DMS 273 (cell line): Measurements from ENCODE around the gene GPHN.

ENCODE experiments used
- DNase-seq: peaks from one replicate; lab custom pipeline; 2025; ENCODE audit not compliant: unreplicated experiment; lab: John Stamatoyannopoulos, UW

Gene GPHN

DNA sequence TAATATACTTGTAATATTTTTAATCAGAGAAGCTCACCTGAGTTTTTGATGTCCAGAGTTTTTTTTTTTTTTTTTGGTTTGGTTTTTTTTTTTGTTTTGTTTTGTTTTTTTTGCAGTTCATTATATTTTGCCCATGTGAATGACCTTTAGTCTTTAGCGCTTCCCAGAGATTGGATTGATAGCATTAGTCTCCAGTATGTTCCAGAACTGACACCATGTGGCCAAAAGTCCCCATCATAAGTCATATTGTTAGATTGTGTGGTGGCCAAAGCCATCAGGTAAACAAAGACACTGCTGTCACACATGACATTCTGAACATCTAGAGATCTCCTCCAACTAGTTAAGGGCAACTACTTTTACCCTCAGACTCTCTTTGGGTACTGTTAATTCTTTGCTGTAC is 408.5 kb downstream of the GPHN start:
- DNase-seq = no peak

DNA sequence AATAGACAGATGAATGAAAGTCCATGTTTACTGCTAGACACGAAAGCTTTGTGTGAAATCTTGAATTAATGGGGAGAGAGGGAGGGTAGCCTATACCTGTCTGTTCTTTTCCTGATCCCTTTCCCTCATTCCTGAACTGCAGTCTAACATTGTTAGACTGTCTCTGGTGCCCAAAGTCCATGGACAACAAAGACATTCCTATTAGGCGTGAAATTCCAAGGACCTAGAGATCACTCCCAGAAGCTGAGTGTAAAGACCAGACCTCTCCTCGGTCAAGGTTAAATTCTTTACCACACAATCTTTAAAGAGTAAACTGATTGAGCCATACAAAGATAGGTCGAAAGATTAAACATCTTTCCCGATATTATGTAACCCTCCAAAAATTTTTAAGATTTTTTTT is 410.6 kb downstream of the GPHN start:
- no peak for DNase-seq

DNA sequence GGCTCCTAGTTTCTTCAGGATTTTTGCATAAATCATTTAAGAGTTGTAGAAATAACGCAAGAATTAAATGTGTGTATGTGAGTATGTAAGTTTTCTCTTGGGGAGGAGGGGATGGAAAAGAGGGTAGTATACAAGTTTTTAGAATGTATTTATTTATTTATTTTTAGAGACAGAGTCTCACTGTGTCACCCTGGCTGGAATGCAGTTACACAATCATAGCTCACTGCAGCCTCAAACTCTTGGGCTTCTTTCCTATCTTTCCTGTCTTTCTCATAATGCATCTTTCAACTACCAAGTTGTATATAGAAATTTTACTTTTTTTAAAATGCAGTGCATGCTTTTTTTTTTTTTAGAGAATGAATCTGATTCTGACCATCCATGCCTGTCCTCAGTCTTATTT is 412.2 kb downstream of the GPHN start:
- DNase-seq = no peak

DNA sequence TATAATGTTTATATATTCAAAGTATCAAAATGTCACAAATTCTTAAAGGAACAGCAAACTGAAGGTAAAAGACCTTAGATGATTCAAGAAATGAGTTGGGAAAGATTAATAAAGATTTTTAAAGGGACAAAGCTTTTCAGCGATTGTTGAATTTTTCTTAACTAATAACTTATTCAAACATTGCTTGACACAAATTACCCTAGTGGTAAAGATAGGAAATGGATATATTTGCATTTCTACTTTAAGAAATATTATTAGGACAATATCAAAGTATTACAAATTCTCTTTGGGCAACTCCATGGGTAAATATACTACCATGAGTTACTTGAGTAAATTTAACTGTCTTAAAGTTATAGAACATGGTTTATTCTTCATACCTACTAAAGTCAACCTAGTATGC is 415.3 kb downstream of the GPHN start:
- DNase-seq = no peak

DNA sequence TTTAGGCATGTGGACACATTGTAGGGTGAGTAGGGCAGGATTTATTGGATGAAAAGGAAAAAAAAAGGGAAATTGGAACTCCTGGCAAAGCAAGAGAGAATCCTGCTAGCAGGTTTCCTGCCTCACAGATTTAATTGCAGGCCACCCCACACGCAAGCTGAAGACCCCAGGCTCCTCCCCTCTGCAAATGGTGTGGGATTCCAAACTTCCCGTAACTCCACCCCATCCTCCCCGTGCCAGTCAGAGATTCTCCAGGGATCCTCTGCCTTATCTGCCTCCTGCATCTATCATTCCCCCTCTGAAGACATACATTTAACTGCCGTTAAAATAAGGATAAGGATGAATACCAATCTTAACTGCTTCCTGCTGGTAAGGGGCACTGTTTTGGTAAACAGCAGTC is 431.5 kb downstream of the GPHN start:
- DNase-seq = no peak

DNA sequence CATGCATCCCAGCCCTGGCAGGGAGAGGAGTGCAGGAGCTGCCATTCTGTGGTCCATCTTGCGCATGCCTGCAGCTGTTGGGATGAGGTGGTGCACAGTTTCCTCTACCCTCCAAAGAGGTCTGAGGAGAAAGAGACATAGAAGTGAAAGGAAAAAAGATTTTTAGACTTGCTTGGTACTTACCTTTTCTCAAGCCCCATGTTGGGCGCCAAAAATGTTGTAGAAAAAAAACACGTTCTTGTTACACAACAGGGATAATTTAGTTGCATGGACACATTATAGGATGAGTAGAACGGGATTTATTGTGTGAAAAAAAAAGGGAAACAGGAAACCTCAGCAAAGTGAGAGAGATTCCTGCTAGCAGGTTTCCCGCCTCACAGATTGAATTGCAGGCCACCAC is 436.9 kb downstream of the GPHN start:
- DNase-seq = peak; percentile 51

DNA sequence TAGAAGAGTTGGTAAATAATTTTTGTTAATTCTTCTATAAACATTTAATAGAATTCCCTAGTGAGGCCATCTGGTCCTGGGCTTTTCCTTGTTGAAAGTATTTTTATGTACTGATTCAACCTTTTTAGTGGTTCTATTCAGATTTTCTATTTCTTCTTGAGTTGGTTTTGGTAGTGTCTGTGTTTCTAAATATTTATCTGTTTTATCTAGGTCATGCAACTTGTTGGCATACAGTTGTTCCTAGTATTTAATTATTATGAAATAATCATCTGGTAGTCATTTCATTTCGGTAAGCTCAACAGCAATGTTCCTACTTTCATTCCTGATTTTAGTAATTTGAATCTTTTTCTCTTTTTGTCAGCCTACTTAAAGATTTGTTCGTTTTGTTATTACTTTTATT is 447.2 kb downstream of the GPHN start:
- DNase-seq = no peak

DNA sequence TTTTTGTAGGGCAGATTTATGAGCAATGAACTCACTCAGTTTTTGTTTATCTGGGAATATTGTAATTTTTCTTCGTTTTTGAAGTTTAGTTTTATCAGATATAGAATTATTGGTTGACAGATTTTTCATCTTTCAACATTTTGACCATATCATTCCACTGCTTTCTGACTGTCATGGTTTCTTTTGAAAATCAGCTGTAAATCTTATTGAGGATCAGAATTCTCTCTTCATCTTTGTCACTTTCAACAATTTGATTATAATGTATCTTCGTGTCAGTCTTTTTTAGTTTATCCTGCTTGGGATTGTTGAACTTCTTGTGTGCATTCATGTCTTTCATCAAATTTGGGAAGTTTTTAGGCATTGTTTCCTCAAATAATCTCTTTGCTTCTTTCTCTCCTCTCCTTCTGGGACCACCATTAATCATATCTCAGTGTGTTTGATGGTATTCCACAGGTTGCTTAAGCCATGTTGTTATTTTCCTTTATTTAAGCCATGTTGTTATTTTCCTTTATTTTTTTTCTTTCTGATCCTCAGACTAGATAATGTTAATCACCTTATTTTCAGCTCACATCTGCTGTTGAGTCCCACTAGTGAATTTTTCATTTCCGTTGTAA is 451.6 kb downstream of the GPHN start:
- no peak for DNase-seq

DNA sequence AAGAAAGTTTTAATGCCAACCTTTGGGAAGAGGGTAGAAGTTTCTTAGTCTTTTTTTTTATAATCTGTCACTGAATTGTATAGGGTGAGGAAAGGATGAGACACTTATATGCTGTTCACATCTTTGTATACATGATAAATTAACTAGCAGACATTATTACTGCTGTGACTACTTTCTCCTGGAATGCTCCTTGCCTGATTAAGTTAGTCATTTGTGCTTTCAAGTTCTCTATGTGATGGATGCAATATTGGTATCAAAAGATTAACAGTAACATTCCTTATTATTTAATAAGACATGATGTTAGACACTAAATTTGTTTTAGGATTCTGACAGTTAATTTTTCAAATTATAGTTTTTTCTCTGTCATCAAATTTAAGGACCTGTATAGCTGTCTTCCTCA is 457.9 kb downstream of the GPHN start:
- no peak for DNase-seq

DNA sequence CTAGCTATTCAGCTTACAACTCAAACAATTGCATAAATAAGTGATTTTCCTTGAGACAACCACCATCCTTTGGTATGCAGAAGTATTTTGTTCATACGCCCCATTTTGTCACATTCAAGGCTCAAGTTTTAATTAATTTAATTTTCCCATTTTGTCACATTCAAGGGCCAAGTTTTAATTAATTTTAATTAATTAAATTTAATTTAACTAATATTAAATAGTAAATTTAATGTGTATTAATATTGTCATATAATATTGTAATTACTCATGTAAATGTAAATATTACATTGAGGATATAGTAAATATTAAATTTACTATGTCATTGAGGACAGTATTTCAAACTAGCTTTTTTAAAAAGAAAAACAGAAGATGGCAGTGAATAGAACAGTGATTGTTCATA is 464.5 kb downstream of the GPHN start:
- no peak for DNase-seq

DNA sequence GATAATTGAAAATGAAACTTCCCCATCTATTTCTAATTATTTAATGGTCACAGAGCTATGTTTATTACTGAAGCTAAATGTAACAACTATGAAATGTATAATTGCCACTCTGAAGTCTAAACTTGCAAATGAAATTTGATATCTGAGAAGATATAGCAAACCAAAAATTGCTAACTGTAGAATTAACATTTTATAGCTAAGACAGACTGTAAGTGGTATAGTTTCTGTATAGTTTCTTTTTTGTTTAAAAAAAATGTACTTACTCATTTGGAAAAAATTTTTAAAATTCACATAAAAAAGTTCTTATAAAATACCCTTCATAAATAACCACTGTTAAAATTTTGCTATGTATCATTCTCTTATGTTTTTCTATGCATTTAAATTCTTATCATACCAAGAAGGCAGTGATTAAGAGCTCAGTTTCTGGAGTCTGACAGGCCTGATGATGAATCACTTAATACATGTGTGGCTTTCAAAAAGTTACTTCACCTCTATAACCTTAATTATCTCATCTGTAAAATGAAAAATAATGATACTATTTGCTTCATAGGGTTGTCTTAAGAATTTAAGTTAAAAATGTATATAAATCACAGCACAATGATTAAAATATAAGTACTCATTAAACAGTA is 466.6 kb downstream of the GPHN start:
- no peak for DNase-seq

DNA sequence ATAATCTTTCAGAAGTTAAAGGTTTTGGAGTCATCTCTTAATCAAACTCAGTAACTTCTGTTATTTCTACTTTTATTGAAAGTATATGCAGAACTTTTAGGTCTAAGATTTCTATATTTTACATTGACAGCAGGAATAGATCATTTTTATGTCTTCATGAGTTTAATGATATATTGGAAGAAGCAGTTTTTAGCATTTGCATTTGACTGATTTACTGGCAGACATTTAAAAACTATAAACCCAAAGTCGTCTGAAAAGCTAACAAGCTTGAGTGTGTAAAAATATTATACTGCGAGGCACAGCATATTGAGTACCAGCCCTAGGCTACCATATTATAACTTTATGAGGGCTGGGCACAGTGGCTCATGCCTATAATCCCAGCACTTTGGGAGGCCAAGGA is 467.3 kb downstream of the GPHN start:
- DNase-seq = no peak

DNA sequence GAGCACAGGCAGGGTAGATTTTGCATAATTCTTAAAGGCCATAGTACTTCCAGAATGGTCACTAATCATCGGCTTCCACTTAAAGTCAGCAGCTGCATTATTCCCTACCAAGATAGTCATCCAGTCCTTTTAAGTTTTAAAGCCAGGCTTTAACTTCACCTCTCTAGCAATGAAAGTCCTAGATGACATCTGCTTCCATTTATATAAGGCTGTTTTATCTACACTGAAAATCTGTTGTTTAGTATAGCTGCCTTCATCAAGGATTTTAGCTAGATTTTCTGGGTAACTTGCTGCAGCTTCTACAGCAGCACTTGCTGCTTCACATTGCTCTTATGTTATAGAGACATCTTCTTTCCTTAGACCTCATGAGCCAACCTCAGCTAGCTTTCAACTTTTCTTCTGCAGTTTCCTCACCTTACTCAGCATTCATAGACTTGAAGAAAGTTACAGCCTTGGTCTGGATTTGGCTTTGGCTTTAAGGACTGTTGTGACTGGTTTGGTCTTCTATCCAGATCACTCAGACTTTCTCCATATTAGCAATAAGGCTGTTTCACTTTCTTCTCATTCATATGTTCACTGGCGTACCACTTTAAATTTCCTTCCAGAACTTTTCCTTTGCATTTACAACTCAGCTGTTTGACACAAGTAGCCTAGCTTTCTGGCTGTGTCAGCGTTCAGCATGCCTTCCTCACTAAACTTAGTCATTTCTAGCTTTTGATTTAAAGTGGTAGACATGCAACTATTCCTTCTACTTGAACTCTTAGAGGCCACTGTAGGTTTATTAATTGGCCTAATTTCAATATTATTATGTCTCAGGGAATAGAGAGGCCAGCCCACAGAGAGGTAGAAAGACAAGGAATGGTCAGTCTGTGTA is 471.4 kb downstream of the GPHN start:
- peak; percentile 4 for DNase-seq

DNA sequence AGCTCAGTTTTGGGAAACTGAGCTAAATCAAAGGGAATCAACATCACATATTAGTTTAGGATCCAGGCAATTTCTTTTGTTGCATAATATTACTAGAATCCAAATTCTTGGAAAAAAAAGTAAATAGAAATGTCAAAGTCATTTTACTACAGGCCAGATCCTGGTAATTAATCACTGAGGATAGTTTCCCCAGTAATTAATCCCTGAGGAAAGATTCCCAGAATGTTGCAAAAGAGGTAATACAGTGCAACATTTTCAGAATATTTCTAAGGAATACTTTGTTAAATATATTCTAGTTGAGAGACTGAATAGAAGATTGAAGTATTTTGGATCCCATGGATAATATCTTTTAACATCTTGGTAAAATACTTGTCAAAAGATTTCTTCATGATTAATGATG is 474.3 kb downstream of the GPHN start:
- DNase-seq = no peak

DNA sequence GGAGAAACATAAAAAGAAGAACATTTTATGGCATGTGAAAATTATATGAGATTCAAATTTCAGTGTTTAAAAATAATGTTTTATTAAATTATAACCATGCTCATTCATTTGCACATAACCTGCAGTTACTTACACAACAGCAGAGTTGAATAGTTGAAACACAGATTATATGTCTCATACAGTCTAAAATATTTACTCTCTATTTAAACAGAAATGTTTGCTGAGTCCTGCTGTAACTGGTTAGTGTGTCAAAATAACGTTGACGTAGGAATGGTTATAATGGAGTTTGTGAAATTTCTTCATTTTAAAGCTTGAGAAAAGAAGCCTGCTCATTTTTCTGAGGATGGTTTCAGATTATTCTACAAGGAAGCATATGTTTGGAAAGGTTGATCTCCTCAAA is 484.8 kb downstream of the GPHN start:
- DNase-seq = no peak

DNA sequence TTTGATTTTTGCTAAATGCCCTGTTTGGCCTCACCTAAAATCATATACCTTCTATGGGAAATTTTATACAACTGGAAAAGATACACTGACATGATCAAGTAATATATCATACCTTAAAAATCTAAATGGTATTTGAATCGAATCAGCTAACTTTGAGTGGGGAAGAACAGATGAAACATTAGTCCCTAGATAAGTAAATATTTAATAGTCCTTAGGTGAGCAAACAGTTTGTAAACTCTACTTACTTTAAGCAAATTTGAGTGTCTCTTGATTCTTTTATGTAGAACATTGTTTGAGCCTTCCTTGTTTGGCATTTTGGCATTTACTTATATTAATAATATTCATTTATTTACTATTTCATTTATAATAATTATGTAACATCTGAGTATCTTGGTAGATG is 485.6 kb downstream of the GPHN start:
- no peak for DNase-seq

DNA sequence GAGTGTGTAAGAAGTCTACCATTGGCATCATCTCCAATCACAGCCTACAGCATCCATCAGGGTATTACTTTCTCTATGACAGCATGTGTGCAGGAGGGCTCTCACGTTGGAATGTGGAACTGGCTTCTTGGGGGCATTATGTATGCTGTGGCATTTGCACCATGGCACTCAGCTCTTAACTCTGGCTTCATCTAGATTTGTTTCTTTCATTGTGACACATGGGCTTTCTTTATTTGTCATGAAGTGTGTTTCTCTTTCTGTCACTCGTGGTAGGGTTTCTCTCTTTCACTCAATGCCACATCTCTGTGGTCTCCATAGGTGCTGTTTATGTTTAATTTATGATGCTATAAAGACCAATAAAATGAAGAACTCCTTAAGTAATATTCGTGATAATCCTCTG is 490.1 kb downstream of the GPHN start:
- DNase-seq = no peak

DNA sequence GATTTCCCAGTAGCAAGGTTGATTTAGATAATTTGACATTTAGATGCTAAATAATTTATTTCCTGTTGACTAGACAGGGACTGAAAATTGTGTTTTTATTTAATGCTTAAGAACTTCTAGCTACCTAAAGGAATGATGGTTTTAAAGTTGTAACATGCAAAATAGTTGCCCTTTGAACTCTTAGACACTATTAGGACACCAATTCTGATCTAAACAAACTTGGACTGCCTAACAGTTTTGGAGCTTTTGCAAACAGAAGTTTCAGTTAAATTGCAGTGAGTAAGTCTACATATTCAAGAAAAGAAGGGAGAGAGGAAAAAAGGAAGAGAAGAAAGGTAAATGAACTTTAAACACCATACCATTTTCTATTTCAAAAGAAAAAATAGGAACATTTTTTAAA is 492.0 kb downstream of the GPHN start:
- no peak for DNase-seq

DNA sequence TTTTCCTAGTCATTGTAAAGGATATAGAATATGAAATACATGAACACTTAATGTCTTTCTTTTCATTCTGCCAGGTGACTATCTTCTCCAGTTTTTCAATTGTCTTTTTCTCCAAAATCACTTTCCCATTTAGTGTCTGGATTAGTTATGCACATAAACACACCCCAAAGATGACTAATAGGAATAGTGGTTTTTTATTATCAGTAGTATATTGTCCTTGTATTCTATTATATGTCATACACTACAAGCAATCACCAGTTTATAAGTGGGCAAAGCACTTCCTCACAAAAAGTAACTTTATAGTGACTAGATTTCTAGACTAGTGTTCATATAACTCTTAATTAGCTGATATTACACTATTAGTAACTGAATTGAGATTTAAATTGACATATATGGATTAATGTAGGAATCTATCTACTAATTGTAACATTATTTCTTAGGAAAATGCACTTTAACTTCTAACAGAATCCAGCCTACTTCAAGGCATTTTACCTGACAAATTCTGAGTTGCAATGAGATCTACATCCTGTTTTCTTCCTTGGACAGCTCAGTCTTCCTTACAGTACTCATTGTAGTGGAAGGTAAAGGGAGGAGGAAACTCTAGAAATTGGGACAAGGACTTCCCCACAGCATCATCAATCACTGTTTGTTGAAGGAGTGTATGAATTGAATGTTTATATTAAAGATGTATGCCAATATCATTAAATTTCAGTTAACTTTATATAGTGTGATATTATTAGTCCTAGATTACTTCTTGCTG is 495.2 kb downstream of the GPHN start:
- no peak for DNase-seq

DNA sequence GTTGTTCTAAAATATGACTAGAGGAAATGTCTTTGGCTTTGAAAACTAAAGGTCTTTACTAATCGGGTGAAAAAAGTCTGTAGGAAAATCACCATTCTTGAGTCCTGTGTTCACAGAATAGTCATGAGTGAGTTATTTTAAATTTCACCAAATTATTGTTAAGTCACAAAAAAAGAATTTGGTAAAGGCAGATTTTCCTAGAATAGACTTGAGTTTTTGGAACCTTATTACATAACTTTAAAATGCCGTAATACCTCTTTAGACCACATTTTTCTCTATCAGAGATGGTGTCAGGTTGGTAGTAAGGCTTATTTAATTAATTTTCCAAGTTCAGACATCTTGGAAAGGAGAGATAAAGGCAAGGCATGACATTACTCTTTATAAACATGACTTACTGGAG is 496.6 kb downstream of the GPHN start:
- no peak for DNase-seq

DNA sequence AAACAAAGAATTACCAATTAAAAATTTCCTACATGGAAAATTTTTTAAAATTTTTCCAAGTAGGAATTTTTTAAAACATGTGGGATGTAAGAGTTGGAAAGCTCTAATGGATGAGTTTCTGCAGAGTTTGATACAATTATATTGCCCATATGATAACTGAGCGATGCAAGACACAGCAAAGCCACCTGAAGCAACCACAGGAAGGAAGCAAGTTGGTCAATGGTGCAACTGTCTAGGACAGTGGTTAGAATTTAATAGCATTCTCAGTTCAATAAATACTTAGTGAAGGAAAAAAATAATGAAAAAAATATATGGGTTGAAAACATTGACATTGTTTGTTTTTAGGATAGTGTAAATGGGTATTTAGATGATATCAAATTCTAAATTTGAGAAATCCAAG is 502.7 kb downstream of the GPHN start:
- no peak for DNase-seq

DNA sequence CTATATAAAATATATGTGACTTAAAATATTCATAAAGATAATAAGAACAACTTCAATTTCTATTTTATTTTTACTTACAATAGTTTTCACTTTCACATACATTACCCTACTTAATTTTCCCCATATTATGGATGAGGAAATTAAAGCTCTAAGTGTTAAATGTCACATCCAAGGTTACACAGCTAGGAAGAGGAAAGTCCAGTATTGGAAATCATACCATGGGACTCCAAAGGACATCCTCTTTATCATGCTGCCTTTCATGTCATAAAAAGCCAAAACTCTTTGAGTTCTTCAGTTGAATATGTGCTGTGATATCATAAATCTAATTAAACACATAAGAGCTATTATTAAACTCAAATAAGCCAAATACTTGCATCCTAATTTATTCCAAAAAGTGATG is 508.9 kb downstream of the GPHN start:
- no peak for DNase-seq
